K562 (cell line): ENCODE measurements around the gene ZNF865. TPM values are rescaled to one million over a fixed set of nuclear protein-coding genes. Genes with fewer than 3 reads are reported as not detected.

Experiments used
- ARNT ChIP-seq, 2 experiments: fragments of 450-650 bp; IDR thresholded peaks; 2 replicates each; pipeline ENCODE4 v1.6.1; 2016; ENCODE audit warnings: mild to moderate bottlenecking in 1 of 2
- CHD4 ChIP-seq: fragments of 200-600 bp; sonication (generic); IDR thresholded peaks from 3 replicates; pipeline ENCODE4 v1.6.1; 2012; ENCODE audit warnings: low read depth, mild to moderate bottlenecking, mixed read lengths, low read length, inconsistent platforms; ENCODE audit not compliant: insufficient read depth, insufficient replicate concordance, poor library complexity, severe bottlenecking
- GATAD2A ChIP-seq: fragments of 450-650 bp; IDR thresholded peaks from 2 replicates; pipeline ENCODE4 v1.6.1; 2017
- HDAC8 ChIP-seq: fragments of 450-650 bp; IDR thresholded peaks from 2 replicates; pipeline ENCODE4 v1.6.1; 2016; ENCODE audit warnings: mild to moderate bottlenecking, missing genetic modification characterization, moderate library complexity, missing compliant biosample characterization
- MCM3 ChIP-seq: fragments of 450-650 bp; IDR thresholded peaks from 2 replicates; pipeline ENCODE4 v1.6.1; 2016
- MCM5 ChIP-seq: fragments of 450-650 bp; IDR thresholded peaks from 2 replicates; pipeline ENCODE4 v1.6.1; 2016; ENCODE audit warnings: low read depth
- NFE2 ChIP-seq: IDR thresholded peaks from 2 replicates; pipeline ENCODE4 v1.6.1; 2014; ENCODE audit warnings: antibody characterized with exemption, low read depth
- RAD51 ChIP-seq: fragments of 450-650 bp; IDR thresholded peaks from 2 replicates; pipeline ENCODE4 v1.7.1; 2016; ENCODE audit warnings: low read depth, mild to moderate bottlenecking, borderline replicate concordance
- ZBTB40 ChIP-seq, 2 experiments: fragments of 450-650 bp in 1 of 2; sonication (generic) in 1 of 2; formaldehyde crosslinking in 1 of 2; IDR thresholded peaks; 2 replicates each; pipeline versions ENCODE4 v1.7.1 to v1.9.0; 2016 to 2022; ENCODE audit warnings: inconsistent platforms in 1 of 2, mild to moderate bottlenecking in 1 of 2, missing genetic modification reagents in 1 of 2
- ZNF133 ChIP-seq: fragments of 250-450 bp; sonication (Bioruptor Pico); IDR thresholded peaks from 2 replicates; pipeline ENCODE4 v1.4.0; 2020; ENCODE audit warnings: mild to moderate bottlenecking
- ZNF830 ChIP-seq: fragments of 250-450 bp; sonication (Bioruptor Pico); IDR thresholded peaks from 2 replicates; pipeline ENCODE4 v1.5.0; 2021; ENCODE audit warnings: mild to moderate bottlenecking
- polyA plus RNA-seq, 8 experiments: library from polyadenylated mRNA; depleted of rRNA in 4 of 8; stranded (reverse) in 5 of 8; unstranded in 3 of 8; fragments of >200 nt; fragmentation: Nextera tagmentation in 2 of 8; fragmentation: Illumina TruSeq in 1 of 8; extraction: Ambion mirVana in 2 of 8; extraction: Trizol in 1 of 8; gene quantifications; 2 replicates each; pipeline versions ENCODE4 v1.2.1 to v1.2.3, GENCODE V29; 2011 to 2014; ENCODE audit warnings: inconsistent platforms in 1 of 8, missing spikeins in 1 of 8
- total RNA-seq, 7 experiments: library from RNA; depleted of rRNA in 6 of 7; stranded (reverse); fragments of >200 nt in 6 of 7; fragmentation: Illumina TruSeq in 2 of 7; extraction: Trizol in 2 of 7; gene quantifications; 2 replicates each; pipeline versions ENCODE4 v1.2.1 to v1.2.3, GENCODE V29; 2011 to 2021; ENCODE audit warnings: low replicate concordance in 1 of 7
- TF ChIP-seq, protein P1 (sequence below), 2 experiments: fragments of 450-650 bp; IDR thresholded peaks; 2 replicates each; pipeline ENCODE4 v1.6.1; 2016; ENCODE audit warnings: mild to moderate bottlenecking in 2 of 2, borderline replicate concordance in 1 of 2, low read depth in 1 of 2, moderate library complexity in 1 of 2

ZNF865 gene
- total and polyA plus RNA-seq, 9 of the 15 experiments (the other 6 are each of a cell fraction or from before 2014, with no cell fraction given): 0.40 to 18.8 (median 1.6) TPM; not detected in 2

DNA sequence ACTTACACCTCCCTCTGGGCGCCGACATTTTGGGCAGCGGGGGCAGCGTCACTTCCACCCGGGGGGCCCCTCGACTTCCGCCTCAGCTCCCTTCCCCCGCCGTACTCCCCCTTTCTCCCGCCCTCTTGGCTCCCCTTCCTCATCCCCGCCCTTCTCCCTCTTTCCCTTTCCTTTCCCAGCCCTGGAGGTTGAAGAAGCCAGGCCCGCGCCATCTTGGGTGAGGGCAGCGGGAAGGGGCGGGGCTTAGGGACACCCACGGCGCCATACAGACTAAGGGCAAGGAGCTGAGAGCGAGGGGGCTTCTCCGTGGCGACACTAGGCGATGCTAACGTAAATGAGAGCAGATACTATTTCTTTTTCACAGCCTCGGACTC is 6.0 kb upstream of the ZNF865 start, which contains the start of gene FIZ1 (continued):
- TF ChIP-seq, protein P1, sequence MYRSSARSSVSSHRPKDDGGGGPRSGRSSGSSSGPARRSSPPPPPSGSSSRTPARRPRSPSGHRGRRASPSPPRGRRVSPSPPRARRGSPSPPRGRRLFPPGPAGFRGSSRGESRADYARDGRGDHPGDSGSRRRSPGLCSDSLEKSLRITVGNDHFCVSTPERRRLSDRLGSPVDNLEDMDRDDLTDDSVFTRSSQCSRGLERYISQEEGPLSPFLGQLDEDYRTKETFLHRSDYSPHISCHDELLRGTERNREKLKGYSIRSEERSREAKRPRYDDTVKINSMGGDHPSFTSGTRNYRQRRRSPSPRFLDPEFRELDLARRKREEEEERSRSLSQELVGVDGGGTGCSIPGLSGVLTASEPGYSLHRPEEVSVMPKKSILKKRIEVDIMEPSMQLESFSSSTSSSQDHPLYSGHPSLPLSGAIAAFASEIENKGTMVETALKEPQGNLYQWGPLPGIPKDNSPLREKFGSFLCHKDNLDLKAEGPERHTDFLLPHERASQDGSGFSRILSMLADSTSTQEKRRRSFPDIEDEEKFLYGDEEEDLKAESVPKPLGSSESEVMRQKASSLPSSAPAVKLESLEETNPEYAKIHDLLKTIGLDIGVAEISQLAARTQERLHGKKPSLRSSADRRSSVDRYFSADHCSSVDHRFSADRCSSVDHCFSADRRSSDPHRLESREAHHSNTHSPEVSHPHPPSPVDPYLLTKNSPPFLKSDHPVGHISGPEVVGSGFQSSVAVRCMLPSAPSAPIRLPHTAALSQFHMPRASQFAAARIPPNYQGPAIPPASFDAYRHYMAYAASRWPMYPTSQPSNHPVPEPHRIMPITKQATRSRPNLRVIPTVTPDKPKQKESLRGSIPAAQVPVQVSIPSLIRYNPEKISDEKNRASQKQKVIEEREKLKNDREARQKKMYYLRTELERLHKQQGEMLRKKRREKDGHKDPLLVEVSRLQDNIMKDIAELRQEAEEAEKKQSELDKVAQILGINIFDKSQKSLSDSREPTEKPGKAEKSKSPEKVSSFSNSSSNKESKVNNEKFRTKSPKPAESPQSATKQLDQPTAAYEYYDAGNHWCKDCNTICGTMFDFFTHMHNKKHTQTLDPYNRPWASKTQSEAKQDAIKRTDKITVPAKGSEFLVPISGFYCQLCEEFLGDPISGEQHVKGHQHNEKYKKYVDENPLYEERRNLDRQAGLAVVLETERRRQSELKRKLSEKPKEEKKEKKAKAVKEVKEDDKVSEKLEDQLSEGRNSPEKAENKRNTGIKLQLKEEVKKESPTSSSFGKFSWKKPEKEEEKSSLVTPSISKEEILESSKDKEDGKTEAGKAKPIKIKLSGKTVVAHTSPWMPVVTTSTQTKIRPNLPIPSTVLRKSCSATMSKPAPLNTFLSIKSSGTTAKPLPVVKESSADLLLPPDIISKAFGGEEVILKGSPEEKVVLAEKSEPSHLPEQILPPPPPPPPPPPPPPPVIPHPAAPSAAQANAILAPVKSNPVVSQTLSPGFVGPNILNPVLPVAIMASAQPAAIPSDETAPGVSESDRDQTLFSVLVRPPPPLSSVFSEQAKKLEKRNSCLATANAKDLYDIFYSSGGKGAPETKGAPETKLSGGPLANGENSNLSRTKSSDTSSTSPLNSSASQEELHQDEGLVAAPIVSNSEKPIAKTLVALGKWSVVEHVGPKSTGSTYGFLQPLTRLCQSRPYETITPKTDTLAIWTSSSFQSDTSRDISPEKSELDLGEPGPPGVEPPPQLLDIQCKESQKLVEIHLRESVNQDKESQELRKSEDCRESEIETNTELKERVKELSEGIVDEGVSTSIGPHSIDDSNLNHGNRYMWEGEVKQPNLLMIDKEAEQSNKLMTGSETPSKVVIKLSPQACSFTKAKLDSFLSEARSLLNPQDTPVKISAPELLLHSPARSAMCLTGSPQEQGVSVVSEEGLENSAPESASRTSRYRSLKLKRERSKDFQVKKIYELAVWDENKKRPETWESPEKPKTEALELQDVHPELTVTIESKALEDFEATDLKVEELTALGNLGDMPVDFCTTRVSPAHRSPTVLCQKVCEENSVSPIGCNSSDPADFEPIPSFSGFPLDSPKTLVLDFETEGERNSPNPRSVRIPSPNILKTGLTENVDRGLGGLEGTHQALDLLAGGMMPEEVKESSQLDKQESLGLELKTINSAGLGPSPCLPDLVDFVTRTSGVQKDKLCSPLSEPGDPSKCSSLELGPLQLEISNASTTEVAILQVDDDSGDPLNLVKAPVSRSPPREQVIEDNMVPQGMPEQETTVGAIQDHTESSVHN (IDR thresholded peaks at IDR 0.05; ENCODE audit: borderline replicate concordance in 1 of 2, low read depth in 1 of 2): no peak; a peak in 1 of 4 replicates
- TF ChIP-seq RAD51 (no peak), MCM3 (no peak), ZNF133 (CRISPR knock-in tag) (no peak), GATAD2A (no peak), ARNT (IDR thresholded peaks at IDR 0.05) (no peak), ZBTB40 (IDR thresholded peaks at IDR 0.05) (peak; percentile 97), ZBTB40 (CRISPR knock-in tag; IDR thresholded peaks at IDR 0.05) (no peak), CHD4 (no peak), HDAC8 (tag) (no peak), NFE2 (no peak), MCM5 (no peak), ZNF830 (CRISPR knock-in tag) (no peak)
